HTR-8/SVneo (cell line): ENCODE measurements around the gene CYP1A1.
A peak's percentile ranks its signal among the peaks of the same experiment; 100 is the strongest.
"Not testable (repeated sequence)": the region's sequence is repeated elsewhere in the genome, so short reads cannot be mapped to it uniquely, and the experiment has no call there.

ENCODE experiments used
- DNase-seq: peaks from one replicate; pipeline ENCODE4 v3.0.0; 2011; ENCODE audit warnings: low spot score, mixed read lengths; ENCODE audit not compliant: insufficient read length
- FAIRE-seq: peaks from 2 replicates; lab custom pipeline; 2011; peaks lifted over from hg19 to GRCh38; lab: Jason Lieb, UNC

Gene CYP1A1

DNA sequence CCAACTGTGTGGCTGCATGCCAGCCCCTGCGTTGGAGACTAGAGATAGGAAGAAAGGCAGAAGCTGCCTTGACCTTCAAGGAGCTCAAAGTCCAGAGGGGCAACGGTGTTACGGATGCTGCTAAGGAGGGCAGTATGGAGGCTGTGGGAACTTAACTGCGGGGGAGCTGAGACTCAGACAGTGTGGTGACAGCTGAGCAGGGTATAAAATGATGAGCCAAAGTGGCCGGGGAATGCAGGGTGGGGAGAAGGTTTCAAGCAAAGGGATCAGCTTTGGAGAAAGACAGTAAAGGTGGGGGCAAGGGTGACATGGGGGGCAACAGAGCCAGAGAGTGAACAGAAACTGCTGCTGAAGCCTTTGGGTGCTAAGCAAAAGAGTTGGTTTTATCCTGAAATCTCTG lies 17.1 kb upstream of the CYP1A1 start:
- FAIRE-seq = no peak
- DNase-seq = no peak

DNA sequence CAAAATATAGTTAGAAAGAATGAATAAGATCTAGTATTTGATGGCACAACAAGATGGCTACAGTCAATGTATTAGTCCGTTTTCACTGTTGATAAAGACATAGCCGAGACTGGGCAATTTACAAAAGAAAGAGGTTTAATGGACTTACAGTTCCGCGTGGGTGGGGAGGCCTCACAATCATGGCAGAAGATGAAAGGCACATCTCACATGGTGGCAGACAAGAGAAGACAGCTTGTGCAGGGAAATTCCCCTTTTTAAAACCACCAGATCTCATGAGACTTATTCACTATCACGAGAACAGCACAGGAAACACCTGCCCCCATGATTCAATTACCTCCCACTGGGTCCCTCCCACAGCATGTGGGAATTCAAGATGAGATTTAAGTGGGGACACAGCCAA lies 12.9 kb upstream of the CYP1A1 start:
- not testable (repeated sequence) for FAIRE-seq, DNase-seq

DNA sequence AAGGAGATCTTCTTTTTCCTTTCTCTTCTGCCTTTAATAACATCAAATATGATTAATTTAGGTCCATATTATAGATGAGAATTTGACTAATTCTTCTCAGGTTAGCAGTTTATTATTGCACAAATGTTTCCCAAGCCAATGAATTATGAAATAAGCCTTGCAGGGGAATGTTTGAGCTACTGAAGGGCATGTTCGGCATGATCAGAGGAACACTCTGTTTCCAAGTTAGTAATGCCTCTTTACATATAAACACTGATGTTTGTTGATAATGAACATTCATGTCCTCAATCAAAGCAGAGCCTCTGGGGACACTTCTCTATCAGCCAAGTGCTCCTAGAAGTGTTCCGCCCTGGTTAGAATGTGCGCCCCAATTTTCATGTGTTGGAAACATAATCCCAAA lies 10.0 kb upstream of the CYP1A1 start:
- FAIRE-seq (no peak), DNase-seq (no peak)

DNA sequence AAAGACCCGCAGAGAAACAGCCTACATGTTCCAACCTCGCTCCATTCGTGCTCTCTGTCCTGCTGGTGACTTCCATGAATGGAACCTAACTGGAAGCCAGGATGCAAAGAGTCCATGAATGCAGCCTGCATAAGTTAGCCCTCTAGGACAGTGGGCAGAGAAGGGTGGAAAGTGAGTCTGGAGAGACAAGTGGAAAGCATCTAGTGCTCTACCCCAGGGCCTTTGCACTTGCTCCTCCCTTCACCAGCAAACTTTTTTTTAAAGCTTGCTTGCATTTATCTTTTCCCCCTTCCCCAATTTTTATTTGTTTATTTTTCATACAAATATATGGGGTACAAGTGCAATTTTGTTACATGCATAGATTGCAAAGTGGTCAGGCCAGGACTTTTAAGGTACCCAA lies 7.9 kb upstream of the CYP1A1 start:
- DNase-seq (no peak), FAIRE-seq (no peak)

DNA sequence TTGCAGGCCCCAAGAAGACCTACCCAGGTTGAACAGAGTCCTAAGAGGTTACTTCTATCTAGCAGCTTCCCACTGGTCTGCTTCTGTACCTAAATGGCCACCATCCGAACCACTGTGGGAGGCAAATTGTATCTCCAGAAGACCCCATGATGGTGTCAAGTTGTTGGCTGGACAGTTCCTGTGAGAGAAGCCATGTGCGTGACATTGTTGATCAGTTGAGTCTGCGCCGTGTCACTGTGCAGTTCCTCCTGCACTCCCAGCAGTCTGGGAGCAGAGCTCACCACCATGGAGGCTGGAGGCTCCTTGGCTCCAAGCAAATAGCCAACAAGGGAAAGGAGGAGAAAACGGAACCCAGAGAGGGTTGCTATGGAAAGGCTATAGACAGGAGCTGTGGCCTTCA lies 7.5 kb upstream of the CYP1A1 start:
- no peak for DNase-seq
- no peak for FAIRE-seq

DNA sequence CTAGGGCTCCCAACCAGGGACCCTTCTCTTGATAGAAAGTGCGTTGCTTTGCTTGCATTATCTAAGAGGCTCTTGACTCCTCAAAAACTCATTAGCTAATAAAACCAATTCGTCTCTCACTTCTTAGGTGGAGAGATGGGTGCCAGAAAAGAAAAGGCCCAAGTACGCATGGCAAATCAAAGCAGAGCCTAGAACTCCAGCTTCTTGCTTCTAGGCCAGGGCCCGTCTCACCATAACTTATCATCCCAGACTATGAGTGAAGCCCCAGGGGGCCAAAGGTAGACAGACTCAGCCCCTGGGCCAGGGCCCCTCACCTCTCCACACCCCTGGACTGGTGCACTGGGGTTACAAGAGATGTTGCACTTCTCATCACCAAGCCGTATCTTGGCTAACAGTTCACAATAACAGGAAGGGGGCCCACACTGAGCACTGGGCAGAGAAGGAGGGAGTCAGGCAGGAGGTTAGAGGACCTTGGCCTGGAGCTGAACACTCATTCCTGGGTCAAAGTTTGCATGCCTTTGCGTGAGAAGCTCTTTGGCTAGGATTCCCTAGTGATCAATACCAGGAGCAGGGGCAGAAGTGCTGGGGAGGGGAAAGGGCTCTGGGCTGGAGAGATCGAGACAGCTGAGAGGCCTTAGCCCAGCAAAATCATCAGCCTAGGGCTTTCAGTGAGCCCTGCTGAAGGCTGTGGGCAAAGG lies 5.4 kb upstream of the CYP1A1 start:
- FAIRE-seq (no peak), DNase-seq (no peak)

DNA sequence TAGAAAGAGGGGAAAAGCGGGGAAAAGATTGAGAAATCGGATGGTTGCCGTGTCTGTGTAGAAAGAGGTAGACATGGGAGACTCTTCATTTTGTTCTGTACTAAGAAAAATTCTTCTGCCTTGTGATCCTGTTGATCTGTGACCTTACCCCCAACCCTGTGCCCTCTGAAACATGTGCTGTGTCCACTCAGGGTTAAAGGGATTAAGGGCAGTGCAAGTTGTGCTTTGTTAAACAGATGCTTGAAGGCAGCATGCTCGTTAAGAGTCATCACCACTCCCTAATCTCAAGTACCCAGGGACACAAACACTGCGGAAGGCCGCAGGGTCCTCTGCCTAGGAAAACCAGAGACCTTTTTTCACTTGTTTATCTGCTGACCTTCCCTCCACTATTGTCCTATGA lies 4.0 kb upstream of the CYP1A1 start:
- not testable (repeated sequence) for DNase-seq, FAIRE-seq

DNA sequence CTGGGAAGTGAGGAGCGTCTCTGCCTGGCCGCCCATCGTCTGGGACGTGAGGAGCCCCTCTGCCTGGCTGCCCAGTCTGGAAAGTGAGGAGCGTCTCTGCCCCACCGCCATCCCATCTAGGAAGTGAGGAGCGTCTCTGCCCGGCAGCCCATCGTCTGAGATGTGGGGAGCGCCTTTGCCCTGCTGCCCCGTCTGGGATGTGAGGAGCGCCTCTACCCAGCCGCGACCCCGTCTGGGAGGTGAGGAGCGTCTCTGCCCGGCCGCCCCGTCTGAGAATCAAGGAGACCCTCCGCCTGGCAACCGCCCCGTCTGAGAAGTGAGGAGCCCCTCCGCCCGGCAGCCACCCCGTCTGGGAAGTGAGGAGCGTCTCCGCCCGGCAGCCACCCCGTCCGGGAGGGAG lies 3.4 kb upstream of the CYP1A1 start:
- FAIRE-seq, DNase-seq: not testable (repeated sequence)

DNA sequence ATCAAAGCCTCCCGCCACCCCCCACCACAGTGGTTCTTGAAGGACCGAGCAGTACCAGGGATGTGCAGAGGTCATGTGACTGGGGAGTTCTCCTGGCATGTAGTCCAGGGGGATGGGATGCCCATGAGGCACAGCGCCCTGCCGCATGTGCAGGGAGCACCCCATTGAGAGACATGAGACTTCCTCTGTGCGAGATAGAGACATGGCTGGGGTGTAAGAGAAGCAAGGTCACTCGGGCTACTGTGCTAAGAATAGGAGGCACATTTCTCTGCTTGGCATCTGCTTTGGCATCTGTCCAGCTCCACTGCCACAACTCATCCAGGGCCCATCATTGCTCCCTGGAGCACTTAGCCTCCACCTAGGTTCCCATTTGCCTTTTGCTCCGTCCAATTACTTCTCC lies 2.4 kb upstream of the CYP1A1 start:
- DNase-seq = no peak
- no peak for FAIRE-seq

DNA sequence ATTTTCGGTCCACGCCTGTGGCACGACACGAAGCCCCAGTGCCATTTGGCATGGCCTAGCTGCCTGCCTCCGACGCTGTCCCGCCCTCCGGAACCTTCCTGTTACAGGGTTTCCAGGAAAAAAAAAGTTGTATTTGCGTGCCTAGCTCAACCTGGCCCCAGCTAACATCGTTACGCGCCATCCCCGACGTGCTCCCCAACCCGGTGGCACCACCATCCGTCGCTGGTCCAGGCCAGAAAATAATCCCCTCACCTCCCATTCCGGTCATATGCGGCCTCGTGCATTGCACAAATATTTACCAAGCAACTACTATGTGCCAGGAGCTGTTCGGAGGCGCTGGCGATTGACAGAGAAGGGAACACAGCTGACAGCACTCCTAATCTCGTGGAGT lies 1.4 kb upstream of the CYP1A1 start:
- no peak for FAIRE-seq

DNA sequence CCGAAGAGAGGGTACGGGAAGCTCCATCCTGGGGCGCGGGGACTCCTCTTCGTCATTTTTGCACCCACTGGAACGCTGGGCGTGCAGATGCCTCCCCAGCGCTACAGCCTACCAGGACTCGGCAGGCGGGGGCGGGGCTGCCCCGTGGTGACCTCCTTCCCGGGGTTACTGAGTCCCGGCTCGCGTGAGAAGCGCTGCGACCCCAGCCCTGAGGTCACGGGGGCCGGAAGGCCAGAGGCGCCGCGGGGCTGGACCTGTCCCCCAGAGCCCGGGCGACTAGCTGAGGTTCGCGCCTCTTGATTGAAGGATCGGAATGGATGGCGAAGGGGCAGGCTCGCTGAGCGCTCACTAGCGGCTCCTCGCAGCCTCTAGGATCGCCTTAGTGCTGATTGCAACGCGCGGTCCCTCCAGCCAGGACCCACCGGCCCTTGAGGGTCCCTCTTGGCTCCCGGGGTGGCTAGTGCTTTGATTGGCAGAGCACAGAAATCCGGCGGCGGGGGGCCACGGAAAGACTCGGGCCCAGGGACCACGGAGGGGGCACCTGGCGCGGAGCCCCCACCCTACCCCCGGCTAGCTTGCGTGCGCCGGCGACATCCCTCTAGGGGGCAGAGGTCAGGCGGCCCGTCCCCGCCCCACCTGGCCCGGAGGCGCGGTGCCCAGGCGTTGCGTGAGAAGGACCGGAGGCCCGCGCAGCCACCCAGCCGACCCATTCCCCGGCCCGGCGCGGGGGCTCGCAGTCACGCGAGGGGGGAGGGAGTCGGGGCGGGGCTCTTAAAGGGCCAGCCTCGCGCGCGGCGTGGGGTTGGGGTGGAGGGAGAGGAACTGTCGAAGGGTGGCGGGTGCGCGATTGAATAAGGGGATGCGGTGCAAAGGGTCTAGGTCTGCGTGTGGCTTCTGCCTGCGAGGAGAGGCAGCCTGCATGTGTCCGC lies 781 bp upstream of the CYP1A1 start:
- FAIRE-seq (no peak), DNase-seq (peak; percentile 39)

More for the DNA sequence above, 1.4 kb upstream of the CYP1A1 start:
- DNase-seq = no peak

DNA sequence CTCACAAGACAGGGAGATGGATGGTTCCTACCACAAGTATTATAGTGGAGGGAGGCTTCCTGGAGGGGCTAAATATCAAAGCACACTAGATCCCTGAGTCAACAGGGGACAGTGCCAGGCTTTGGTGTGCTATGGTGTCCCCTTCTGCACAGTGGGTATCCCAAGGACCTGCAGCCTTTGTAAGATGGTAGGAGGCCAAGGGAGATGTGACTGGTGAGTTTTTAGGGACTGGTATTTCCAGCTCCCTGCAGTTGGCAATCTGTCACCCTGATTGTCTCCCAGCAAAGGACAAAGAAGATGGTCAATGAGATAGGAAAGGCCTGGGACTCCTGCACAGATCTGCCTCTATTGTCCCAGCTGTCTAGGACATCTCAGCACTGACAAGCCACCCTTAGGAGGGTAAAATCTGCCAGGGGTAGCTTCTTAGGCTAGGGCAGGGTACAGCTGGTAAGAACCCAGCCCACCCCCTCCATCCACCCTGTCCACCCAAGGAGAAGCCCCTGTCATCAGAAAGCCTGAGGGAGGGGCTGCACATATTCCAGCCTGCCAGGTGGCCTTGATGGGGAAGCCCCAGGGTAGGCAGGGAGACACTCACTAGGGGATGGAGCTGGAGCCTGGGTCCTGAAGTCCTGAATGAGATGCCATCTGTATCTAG lies 631 bp downstream of the CYP1A1 start:
- DNase-seq (no peak), FAIRE-seq (no peak)

DNA sequence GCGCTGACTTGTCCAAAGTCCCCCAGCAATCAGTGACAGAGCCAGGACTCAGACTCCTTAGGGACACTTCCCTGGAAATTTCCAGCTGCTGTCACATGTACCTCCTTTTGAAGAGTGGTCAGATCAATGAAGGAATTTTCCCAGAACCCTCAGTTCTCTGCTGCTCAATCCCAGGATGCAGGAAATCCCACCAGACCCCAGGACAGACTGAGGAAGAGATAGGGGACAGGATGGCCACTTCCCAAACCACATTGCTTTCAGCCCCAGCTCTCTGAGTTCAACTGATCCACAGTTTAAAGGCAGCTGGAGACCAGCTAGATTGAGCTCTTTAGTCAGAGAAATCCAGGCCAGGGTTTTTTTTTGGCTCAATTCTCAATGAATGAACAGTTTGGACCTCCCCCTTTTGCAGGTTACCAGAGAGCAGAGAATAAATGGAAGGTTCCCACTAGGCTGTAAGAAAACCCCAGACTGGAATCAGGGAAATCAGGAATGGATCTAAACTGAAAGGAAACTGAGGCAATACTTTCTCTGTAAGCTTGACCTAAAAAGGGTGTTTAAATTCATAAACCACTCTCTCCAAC lies 1.5 kb downstream of the CYP1A1 start:
- FAIRE-seq = no peak

DNA sequence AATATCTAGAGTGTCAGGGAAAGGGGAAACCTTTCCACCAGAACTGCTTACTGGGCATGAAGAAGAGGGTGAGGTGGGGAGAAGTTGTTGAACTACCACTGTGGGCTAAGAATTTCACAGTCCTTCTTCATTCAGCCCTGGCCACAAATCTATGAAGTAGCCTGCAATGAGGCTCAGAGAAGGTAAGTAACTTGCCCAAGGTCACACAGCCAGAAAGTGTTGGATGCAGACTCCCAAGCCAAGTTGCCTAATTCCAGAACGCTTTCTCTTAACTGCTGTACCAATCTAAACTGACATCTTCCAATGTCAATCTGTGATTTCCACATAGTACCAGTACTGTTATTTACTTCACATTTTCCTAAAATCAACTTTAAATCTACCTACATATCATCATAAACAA lies 2.1 kb downstream of the CYP1A1 start:
- DNase-seq (no peak), FAIRE-seq (no peak)

More for the DNA sequence above, 1.5 kb downstream of the CYP1A1 start:
- DNase-seq = peak; percentile 78

DNA sequence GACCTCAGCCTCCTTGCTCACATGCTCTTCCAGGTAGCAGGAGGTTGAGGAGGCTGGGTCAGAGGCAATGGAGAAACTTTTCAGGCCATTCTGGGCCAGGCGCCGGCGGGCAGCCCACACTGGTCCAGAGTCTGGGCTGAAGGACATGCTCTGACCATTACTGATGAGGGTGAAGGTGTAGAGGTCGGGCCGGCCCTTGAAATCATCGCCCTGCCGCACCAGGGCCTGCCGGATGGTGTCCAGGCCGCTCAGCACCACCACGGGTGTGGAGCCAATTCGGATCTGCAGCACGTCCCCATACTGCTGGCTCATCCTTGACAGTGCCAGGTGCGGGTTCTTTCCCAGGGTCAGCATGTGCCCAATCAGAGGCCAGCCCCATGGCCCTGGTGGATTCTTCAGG lies 2.7 kb downstream of the CYP1A1 start:
- DNase-seq (no peak), FAIRE-seq (no peak)

DNA sequence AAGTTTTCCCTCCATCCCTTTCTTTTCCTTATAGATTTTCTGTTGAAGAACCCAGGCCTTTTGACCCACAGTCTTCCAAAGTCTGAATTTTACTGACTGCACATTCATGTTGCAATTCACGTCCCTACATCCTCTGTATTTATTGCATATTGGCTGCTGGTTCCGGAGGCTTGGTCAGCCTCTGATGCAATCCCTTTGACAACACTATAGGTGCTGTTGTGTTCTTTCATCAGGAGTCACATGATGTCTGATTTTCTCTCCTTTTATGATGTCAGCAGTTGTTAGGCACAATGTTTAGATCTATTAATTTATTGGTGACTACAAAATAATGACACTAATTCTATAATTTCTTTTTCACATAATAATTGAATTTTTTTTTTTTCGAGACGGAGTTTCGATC lies 8.7 kb downstream of the CYP1A1 start:
- no peak for FAIRE-seq
- DNase-seq = no peak

DNA sequence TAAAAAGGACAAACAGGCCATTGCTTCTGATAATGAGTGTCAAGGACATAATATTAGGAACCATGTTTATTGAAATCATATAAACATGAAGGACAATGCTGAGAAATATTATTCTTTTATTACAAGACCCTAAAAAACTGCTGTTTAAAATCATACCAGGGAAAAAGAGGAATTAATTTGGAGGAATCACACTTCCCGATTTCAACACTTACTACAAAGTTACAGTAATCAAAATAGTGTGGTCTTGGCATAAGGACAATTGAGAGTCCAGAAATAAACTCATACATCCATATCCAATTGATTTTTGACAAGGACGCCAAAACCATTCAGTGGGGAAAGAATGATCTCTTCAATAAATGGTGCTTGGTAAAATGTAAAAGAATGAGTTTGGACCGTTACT lies 13.0 kb downstream of the CYP1A1 start:
- no peak for FAIRE-seq
- DNase-seq = no peak

DNA sequence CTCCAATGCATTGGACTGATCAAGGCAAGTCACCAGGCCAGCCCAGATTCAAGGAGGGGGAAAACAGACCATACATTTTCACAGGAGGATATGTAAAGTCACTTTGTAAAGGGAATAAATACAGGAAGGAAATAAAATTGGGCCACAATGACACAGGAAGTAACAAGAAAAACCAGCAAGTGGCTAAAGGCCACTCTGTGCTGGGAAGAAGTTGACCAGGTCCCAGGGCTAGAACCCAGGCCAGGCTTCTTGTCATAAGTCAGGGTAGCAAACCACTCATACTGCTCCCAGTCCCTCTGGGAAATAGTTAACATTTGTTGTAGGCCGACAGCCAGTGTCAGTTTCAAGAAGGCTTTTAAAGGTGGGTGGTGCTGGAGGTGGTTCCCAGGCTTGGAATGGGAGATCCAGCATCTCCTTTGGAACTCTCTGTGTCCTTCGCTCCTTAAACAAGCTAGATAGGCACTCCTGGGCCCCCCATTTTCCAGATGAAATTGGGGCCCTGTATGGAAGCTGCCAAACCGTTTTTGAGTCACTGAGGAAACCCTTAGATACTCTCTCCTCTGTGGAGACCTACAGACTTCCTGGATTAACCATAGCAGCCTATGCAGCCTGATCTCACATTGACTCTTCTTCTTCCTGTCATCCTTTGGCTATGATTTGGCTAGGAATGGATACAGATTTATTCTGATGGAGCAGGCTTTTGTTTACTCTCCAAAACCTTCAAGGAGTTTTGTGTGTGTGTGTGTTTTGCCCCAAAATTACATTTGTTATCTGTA lies 14.8 kb downstream of the CYP1A1 start:
- DNase-seq (no peak), FAIRE-seq (no peak)

DNA sequence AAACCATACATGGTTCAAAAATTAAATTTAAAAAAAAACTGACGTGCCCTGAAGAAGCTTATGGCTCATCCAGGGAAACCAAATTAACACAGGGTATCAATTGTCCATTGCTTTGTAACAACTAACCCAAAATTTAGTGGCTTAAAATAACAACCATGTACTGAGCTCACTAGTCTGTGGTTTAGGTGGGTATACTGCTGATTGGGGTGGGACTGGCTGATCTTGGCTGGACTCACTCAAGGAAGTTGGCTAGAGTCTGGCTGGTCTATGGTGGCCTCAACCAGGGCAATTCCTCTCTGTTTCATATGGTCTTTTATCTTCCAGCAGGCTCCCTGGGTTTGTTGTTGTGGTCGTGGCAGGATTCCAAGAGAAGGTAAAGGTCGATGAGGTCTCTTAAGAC lies 15.4 kb downstream of the CYP1A1 start:
- FAIRE-seq (no peak), DNase-seq (no peak)

DNA sequence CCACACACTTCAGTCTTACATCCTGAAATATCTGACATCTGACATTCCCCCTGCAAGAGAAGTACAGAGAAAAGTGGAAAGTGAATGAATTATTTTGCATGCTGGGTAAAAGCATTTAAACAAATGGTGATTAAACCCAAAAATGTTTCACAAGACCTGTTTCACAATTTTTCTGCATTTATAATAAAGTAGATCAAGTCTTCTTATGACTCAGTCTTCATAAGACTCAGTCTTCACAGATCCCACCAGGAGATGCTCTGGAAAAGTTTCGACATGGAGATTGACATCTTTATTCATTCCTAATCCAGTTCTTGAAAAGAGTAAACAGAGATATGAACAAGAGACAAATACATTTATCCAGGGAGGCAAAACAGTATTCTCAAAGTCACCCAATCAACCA lies 16.3 kb downstream of the CYP1A1 start:
- no peak for FAIRE-seq
- no peak for DNase-seq
